Left colon (tissue), 2 donors: ENCODE measurements around the gene IMMT. TPM values are rescaled to one million over a fixed set of nuclear protein-coding genes. Genes with fewer than 3 reads are reported as not detected.
A peak's percentile ranks its signal among the peaks of the same experiment; 100 is the strongest.
"Not testable (repeated sequence)": the region's sequence is repeated elsewhere in the genome, so short reads cannot be mapped to it uniquely, and the experiment has no call there.

Experiments used
- ATAC-seq: fragments of 200-7000 bp; cut with Tn5 transposase; one replicate; pipeline ENCODE4 v1.9.1; 2020; ENCODE audit warnings: mild to moderate bottlenecking, moderate library complexity
- DNase-seq, 2 donors: peaks; one replicate each; pipeline ENCODE4 v3.0.0-alpha.2; 2020
- intact Hi-C, 2 donors: fragments of 100-400 bp; cut with DNase I in 1 of 2; cut with micrococcal nuclease in 1 of 2; formaldehyde crosslinking; loops; one replicate each; pipeline versions ENCODE4 v1.11.2 to v1.14.0; 2022; cut with DNase I, micrococcal nuclease
- total RNA-seq, 2 donors: library from RNA; stranded (reverse); fragmentation: NEBNext Ultra II Directional; extraction: Animal tissue kit (Norgen Biotek cat#: 25700); gene quantifications; one replicate each; pipeline ENCODE4 v1.2.1, GENCODE V29; 2021
- donor health status: DM: no; HTN: no; CAD: no.
- donor health status: DM: yes; HTN: yes; CAD: no.

The IMMT gene
- total RNA-seq, 2 donors from 2014 or later: 107 to 137 TPM

DNA sequence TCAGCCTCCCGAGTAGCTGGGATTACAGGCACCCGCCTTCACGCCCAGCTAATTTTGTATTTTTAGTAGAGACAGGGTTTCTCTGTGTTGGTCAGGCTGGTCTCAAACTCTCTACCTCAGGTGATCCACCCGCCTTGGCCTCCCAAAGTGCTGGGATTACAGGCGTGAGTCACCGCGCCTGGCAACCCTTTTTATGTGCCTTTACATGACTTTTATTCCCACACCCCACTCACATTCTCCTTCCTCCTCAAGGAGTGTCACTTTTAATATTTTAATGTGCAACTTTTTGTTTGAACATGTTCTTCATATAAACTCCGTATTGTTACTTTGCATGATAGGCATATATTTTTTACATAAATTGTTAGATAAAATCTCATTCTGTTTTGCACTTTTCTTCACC is 33.3 kb upstream of the IMMT start:
- intact Hi-C loops, DNase-seq: not testable (repeated sequence)
- peak; percentile 63 for ATAC-seq

DNA sequence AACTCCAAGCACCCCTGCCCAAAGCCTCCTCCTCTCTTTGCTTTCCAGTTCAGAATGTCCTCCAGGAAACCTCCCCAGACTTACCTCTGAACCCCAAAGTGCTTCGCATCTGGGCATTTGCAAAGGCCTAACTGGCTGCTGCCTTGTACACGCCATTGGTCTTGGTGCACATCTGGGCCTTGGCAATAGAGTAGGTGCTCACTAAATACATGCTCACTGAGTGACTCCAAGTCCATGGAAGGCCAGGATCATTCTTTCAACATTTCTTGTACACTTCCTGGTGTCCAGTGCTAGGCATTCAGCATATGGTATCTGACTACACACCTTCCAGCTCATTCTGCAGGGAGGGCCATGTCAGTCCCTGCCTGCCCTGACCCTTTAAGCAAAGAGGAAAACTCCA is 32.4 kb upstream of the IMMT start:
- DNase-seq (no peak), ATAC-seq (no peak)
- intact Hi-C loops: no loop called here

DNA sequence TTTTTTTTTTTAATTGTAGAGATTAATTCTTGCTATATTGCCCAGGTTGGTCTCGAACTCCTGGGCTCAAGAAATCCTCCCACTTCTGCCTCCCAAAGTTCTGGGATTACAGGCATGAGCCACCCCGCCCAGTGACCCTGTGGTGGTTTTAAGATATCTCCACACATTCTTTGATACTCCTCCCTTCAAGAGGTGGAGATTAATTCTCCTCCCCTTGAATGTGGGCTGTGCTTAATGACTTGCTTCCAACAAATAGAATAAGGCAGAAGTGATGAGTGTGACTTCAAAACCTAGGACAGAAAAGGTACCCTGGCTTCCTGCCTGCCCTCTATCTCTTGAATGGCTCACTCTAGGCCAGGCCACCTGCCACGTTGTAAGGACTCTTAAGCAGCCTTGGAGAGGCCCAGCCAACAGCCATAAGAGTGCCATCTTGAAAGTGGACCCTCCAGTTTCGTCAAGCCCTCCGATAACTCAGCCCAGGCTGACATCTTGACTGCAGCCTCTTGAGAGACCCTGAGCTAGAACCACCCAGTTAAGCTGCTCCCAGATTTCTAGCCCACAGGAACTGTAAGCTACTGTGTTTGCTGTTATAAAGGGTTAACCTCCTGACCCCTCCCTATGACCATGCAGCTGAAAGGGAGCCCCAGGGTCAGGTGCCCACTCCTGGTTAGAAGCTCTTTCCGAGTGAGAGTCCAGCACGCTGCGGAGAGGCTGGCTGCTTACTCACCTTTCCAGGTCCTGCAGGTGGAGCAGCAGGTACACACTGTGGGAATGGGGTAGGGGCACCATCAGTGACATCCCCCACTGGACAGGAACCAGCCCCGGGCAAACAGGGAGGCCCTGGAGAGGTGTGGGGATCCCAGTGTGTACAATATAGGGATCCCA is 31.6 kb upstream of the IMMT start:
- intact Hi-C loops: no loop called here
- ATAC-seq: no peak
- DNase-seq: no peak

DNA sequence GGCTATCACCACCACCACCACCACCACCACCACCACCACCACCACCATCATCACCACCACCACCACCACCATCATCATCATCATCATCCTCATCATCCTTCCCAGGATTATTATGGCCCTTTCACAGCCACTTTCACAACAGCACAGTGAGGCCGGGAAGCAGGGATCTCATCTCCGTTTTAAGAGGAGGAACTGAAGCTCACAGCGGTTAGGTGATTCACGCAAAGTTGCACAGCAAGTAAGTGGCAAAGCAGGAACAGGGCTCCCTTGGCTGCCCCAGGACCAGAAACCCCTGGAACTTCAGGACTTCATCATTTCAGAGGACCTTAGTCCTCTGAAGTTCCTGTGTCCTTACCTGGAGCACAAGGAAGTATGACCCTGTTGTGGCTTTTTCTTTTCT is 30.8 kb upstream of the IMMT start:
- intact Hi-C loops: no loop called here
- ATAC-seq: no peak
- DNase-seq: no peak

DNA sequence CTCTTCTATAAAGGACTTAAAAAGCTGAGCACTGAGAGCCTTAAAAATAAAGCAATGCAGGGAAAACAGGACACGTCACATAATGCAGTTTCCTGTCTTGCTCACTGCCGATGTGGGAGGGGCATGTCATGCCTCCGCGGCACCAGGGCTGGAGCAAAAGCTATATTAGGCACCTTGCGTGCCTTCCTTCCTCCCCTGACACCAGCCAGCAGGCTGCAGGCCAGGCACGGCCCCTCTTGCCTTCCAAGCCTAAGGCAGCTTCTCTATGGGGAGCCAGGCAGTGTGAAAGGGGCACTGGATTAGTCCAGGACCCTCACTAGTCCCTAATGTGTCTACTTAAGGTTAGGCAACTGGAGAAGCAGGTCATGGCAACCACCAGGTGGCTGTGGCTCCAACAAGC is 30.3 kb upstream of the IMMT start:
- DNase-seq: peak; percentile 42 to 70

DNA sequence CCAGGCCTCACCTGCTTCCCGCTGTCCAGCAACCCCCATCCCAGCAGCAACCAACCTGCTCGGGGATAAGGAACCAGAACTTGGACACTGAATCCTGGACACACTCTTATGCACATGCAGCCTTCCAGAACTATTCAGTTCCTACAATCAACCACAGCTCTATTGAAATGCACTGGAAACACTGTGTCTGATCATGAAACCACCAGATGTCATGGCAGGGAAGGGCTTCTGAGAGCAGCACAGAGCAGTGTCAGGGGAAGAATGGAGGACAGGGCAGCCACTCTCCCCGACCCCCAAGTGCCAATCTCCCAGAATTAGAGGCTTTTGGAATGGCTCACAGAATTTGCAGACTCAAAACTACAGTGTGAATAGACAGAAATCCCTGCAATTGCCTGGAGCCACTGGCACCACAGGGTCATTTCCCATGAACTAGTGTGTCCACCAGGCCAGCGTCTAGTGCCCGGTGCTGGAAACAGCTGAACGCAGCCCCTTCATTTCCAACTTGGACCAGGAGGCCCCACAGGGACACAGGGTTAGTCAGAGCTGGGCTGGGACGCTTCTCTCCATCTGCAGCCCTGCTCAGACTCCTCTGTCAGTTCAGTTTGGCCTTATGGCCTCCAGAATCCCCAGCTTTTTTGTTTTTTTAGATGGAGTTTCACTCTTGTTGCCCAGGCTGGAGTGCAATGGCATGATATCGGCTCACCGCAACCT is 29.5 kb upstream of the IMMT start:
- intact Hi-C loops: loop anchor here in 1 of 2 donors (5.0 kb wide), 1 partner anchor 143 kb away; no protein-coding TSS in a partner anchor
- DNase-seq (no peak), ATAC-seq (no peak)

More for the DNA sequence above, 30.3 kb upstream of the IMMT start:
- intact Hi-C loops: no loop called here
- ATAC-seq: no peak

DNA sequence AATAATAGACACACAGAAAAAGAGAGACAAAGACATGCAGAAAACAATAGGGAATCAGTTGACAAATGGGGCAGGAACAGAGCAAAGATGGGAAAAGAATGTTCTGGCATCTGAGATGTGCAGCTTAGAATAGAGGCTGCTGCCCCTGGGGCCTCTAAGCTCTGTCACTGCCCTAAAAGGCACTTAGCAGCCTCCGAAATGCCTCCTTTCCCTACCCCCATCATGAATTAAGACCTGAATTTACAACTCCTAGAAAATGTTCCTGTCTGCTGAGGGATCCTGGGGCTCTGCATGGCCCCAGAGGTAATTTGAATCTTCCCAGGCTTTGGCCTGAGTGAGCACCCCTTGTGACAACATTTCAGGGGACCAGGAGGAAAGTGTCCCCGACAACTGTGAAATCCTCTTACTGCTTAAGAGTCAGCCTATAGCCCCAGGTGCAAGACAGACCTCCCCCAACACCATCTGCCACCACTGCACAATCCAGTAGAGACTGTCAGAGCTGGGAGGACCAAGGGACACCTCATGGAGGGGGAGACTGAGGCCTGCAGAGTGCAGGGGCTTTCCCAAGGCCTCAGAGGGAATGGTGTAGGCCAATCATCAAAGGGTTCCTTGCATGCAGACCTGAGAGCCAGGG is 28.8 kb upstream of the IMMT start:
- intact Hi-C loops: loop anchor here in 1 of 2 donors (5.0 kb wide), 1 partner anchor 143 kb away; no protein-coding TSS in a partner anchor
- no peak for ATAC-seq
- DNase-seq: peak in 1 of 2 donors; percentile 47

DNA sequence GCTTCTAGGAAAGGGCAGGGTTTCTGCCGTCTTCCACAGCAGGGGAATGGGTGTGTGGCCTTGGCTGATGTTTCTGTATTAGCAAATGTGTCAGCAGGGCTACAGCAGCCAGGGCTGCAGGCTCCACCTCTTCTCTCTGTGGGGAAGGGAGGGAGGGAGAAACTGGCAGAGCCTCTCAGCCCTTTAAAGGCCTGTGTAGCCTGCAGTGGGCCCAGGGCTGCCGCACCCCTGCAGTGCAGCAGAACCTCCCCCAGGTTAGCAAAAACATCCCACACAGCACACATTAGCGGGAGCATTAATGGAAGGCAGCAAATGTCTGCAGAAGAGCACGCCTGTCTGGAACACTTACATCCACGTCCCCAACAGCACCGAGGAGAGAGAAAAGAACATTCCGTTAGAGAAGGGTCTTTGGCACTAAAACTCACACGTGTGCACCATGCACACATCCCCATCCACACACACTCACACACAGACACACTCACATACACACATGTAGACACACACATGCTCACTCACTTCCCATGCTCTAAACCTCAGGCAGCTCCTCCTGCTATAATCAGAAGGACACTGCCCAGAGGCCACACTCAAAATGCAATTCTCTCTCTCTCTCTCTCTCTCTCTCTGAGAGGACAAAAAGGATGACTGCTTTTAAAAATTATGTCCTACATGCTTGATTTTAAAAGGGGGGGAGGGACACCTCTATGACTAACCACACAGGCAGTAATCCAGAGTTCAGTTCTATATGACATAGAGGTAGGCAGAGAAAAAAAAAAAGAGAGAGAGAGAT is 28.1 kb upstream of the IMMT start:
- peak; percentile 46 for ATAC-seq
- intact Hi-C loops: loop anchor here in 1 of 2 donors (5.0 kb wide), 1 partner anchor 144 kb away; no protein-coding TSS in a partner anchor

DNA sequence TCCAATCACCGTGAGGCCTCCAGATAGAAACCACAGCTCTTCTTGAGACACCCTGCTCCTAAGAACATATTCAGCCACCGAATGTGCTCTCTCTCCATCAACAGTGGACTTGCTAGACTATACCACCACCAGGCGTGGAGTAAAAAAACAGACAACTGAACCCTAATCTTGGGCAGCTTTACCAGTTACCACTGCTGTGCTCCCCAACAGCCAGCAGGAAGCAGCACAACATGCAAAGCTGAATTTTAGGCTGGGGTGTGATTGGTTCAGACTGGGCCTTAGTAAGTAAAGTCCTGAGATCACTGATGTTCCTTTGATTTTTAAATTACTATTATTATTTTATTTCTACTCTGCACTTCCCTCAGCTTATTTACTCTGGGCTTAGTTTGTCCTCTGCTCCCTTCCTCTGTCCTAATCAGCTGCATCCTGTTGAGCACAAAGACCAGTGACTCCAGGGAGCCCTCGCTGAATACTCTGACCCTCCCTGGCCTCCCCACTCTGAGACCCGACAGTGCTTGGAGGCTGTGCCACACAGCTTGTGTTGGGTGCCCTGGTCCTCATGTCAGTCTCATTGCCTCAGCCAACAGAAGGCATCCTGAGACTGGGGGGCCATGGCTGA is 25.9 kb upstream of the IMMT start:
- peak; percentile 63 for ATAC-seq
- DNase-seq: peak in 1 of 2 donors; percentile 54
- intact Hi-C loops: loop anchor here in 1 of 2 donors (5.0 kb wide), 1 partner anchor 146 kb away; no protein-coding TSS in a partner anchor

More for the DNA sequence above, 28.1 kb upstream of the IMMT start:
- DNase-seq: peak in 1 of 2 donors; percentile 73

DNA sequence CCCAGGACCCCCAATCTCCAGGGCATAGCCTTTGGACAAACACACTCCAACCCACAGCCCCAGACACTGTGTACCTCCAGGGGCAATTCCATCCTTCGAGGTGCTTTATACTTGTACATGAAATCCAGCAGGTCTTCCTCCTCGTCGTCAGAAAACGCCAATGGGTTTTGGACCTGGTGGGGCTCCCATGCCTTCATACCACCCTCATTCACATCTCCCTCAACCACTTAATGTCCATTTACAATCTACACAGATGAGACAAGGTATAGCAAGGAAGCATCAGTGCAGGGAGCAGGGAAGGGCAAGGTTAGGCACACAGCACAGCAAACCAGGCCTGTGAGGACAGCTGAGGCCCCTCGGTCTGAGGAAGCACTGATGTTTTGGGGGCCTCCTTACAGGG is 24.6 kb upstream of the IMMT start:
- DNase-seq (no peak), ATAC-seq (no peak)
- intact Hi-C loops: loop anchor here in 1 of 2 donors (5.0 kb wide), 1 partner anchor 147 kb away; no protein-coding TSS in a partner anchor

DNA sequence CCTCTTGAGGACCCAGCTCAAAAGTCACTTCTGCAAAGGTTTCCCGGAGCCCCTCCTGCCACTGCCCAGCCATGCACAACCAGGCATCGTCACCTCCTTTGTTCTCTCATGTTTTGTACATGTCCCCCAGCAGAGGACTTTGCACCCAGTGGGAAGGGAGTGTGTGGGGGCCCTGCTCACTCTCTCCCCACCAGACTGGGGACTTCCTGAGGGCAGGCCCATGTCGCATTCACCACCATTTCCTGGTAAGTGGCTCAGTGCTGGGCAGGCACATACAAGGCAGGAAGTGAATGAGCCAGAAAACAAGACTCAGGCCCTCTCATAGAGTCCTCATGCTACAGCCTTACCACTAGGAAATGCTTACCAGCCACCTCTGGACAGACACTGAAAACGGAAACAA is 22.9 kb upstream of the IMMT start:
- ATAC-seq: no peak
- DNase-seq: no peak
- intact Hi-C loops: no loop called here

DNA sequence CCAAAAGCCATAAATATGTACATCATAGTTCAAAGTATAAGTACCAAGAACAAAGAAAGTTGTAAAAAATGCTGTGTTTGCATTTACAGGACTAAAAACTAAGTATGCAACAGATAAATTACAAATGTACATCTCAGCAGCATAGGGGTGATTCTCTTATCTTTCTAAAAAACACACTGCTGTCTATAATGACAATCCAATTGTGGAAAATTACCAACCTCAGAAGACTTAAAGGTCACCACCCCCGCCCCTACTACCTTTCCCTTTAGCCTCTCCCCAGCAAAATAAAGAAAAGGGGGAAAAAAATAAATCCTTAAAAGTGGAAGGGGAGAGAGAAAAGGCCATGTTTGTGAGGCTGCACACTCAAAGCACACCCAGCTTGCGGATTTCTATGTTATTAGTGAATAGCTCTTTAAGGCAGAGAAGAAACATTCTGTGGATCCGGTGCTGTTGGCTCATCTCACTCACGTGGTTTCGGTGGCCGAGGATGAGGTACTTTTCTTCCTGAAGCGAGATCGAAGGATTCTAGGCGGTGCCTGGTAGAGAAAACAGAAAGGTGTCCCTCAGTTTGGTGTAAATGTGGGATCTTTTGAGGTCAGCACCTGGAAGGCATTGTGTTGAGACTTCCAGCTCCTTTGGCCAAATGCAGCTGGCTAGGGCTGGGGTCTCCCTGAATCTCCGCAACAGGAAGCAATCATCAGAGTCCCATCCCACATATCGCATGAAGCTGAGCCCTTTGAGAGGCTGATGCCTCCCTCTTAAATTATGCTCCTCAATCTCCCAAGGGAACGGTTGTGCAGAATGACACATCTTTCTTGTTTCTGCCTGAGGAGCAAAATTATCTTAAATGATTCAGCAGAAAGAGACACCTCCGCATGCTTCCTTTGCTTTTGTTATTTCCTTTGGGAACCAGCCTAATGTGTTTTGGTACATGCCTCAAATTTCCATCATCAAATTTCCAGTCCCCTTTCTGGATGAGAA is 21.6 kb upstream of the IMMT start:
- DNase-seq (no peak), ATAC-seq (no peak)
- intact Hi-C loops: no loop called here

DNA sequence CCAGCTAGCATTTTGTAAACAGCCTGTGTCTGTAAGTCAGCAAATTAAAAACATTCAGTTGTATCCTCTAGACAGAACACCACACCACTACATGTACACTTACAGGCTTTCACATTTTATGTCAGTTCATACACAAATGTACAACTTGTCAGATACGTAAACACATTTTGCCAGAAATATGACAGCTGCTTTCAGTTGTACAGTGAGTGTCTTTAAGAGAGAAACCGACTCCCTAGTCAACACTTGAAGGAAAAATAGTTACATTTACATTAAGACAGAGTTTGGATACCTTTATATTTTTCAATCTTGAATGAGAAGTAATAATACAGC is 19.2 kb upstream of the IMMT start:
- intact Hi-C loops: no loop called here
- ATAC-seq (no peak), DNase-seq (no peak)

DNA sequence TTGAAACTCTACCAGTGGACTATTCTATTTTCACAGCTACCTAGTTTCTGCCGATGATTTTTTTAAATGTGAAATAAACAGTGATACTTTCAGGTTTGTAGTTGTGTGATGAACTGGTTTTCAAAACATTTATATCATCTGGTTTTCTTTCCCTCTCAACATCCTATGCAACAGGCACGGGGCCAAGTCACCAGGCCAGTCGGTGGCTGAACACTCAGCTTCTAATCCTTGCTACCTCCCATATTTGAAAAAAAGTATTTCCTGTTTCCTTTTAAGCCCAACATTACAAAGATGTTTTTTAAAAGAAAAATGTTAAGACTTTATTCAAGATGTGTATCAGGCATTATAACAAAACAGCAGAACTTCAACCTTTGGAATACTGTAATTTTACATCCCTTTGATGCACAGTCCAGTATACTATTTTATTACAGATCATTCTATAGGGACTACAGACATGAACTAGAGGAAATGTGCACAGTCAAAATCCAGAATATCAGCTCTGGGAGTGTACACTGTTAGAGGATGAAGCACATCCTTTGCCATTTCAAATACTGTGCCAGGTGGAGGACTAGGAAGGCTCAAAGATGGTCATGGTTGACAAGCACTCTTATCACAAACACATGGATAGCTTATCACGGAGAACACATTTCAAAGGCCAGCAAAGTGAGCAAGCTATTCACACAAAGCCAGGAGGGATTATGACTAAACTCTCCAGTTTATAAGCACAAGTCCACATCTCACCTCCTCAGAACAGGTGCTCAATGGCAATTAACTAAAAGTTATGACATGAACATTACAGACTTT is 18.6 kb upstream of the IMMT start:
- intact Hi-C loops: no loop called here
- DNase-seq (no peak), ATAC-seq (peak; percentile 68)

DNA sequence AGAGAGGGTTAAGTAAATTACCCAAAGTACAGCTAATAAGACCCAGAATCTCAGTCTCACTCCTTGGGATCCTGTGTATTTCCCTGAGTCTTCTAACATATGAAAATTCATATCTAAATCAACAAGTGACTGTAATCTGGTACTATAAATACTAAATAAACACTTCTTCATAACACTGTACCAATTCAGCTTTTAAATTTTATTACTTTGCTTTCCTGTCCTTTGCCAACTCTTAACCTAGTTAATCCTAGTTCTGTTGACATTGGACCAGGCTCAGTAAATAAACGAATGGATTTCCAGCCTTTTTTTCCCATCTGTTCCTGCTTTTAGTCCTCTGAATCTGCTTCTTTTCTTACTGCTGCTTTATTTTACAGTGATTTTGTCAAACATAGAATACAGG is 17.8 kb upstream of the IMMT start:
- ATAC-seq: peak; percentile 81
- DNase-seq: no peak
- intact Hi-C loops: no loop called here

DNA sequence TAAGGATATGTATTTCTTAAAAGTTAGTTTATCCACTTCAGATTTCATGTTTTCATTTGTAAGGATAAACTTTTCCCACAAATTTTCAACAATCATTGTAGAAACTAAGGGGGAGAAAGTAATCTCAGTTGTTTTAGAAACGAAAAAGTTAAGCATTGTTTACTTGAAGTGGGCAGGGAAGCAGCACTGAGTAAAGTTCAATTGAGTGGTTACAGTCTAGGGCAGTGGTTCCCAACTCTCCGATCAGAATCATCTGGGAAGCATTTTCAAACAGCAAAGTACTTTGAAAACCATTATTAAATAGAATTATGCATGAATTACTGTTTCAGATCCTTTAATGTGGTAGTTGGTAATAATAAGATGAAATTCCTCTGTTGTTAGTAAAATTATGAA is 16.5 kb upstream of the IMMT start:
- ATAC-seq (peak; percentile 52), DNase-seq (no peak)
- intact Hi-C loops: no loop called here
